ENCODE results near the gene CEP350. TPM values are rescaled to one million over a fixed set of nuclear protein-coding genes. Genes with fewer than 3 reads are reported as not detected.

Gene CEP350
- polyA plus RNA-seq, 3 donors: 6.7 to 19.8 (median 9.0) TPM

- Histone ChIP-seq H3K4me1 (ENCODE audit: control insufficient read depth in 1 of 2, insufficient read depth in 2 of 2, low read length in 2 of 2) (no peaks in the 10 kb centered on the region), H3K4me3 (replicated peaks in 1 of 3; ENCODE audit: low read depth in 2 of 3, low read length in 3 of 3) (no peak overlapping the region), H3K9ac (ENCODE audit: insufficient read depth, low read length, poor library complexity, severe bottlenecking) (no peak overlapping the region), H3K9me3 (replicated peaks in 1 of 2; ENCODE audit: control insufficient read depth in 1 of 2, insufficient read depth in 1 of 2, low read length in 2 of 2) (no peaks in the 10 kb centered on the region), H2AFZ (ENCODE audit: insufficient read depth, low read depth, low read length, poor library complexity, severe bottlenecking) (no peak overlapping the region), H4K20me1 (ENCODE audit: insufficient read depth, low read length) (no peaks in the 10 kb centered on the region), H3K27me3 (ENCODE audit: control insufficient read depth in 2 of 2, insufficient read depth in 2 of 2, low read length in 2 of 2) (no peaks in the 10 kb centered on the region), H3K4me2 (replicated peaks; ENCODE audit: extremely low read depth, low read length, poor library complexity, severe bottlenecking) (no peak overlapping the region), H3K27ac (ENCODE audit: low read depth in 1 of 2, low read length in 2 of 2) (peak overlapping the region in 1 of 2 donors; percentile 22), H3K79me2 (ENCODE audit: insufficient read depth, low read length) (no peaks in the 10 kb centered on the region), H3K36me3 (replicated peaks in 1 of 2; ENCODE audit: control insufficient read depth in 1 of 2, insufficient read depth in 2 of 2, low read length in 2 of 2) (peaks cover 74 to 93% of the 10 kb centered on the region in 2 donors)
- DNase-seq: no peak
- no peak for TF ChIP-seq CTCF (IDR thresholded peaks at IDR 0.05)
- Mint-ChIP-seq H3K9me3 (peaks cover 0 to 3% (median 0%) of the 10 kb centered on the region in 7 donors), H3K27me3 (ENCODE audit: low read depth in 3 of 3) (no peaks in the 10 kb centered on the region), H3K4me1 (no peaks in the 10 kb centered on the region), H3K4me3 (no peak overlapping the region), H3K36me3 (peaks cover 74 to 84% of the 10 kb centered on the region in 2 donors), H3K27ac (no peak overlapping the region)
- whole genome bisulfite sequencing (ENCODE audit: insufficient coverage): 22% methylated on average over 2 of the region's 5 CpGs
- intact Hi-C loops (cut with micrococcal nuclease): no loop called here
Observed at GRCh38 chr1:180041582-180041981, 87.0 kb downstream of the CEP350 start.

- Histone ChIP-seq H3K9me3 (replicated peaks in 1 of 2; ENCODE audit: control insufficient read depth in 1 of 2, insufficient read depth in 1 of 2, low read length in 2 of 2) (no peaks in the 10 kb centered on the region), H3K4me2 (replicated peaks; ENCODE audit: extremely low read depth, low read length, poor library complexity, severe bottlenecking) (no peak overlapping the region), H3K79me2 (ENCODE audit: insufficient read depth, low read length) (no peaks in the 10 kb centered on the region), H3K4me3 (replicated peaks in 1 of 3; ENCODE audit: low read depth in 2 of 3, low read length in 3 of 3) (no peak overlapping the region), H3K9ac (ENCODE audit: insufficient read depth, low read length, poor library complexity, severe bottlenecking) (no peak overlapping the region), H4K20me1 (ENCODE audit: insufficient read depth, low read length) (no peaks in the 10 kb centered on the region), H3K27ac (ENCODE audit: low read depth in 1 of 2, low read length in 2 of 2) (no peak overlapping the region), H3K4me1 (ENCODE audit: control insufficient read depth in 1 of 2, insufficient read depth in 2 of 2, low read length in 2 of 2) (no peaks in the 10 kb centered on the region), H3K36me3 (replicated peaks in 1 of 2; ENCODE audit: control insufficient read depth in 1 of 2, insufficient read depth in 2 of 2, low read length in 2 of 2) (peaks cover 73 to 93% of the 10 kb centered on the region in 2 donors), H3K27me3 (ENCODE audit: control insufficient read depth in 2 of 2, insufficient read depth in 2 of 2, low read length in 2 of 2) (no peaks in the 10 kb centered on the region), H2AFZ (ENCODE audit: insufficient read depth, low read depth, low read length, poor library complexity, severe bottlenecking) (no peak overlapping the region)
- H3K4me3 Mint-ChIP-seq: no peak overlapping the region
- TF ChIP-seq CTCF (IDR thresholded peaks at IDR 0.05): no peak
- no peak for DNase-seq
- no peak overlapping the region for H3K27ac Mint-ChIP-seq
- H3K27me3 Mint-ChIP-seq (ENCODE audit: low read depth in 3 of 3): no peaks in the 10 kb centered on the region
- no peaks in the 10 kb centered on the region for H3K9me3 Mint-ChIP-seq
- H3K4me1 Mint-ChIP-seq: no peaks in the 10 kb centered on the region
- no CpG with 5 or more reads among the region's 3 CpGs for WGBS (ENCODE audit: insufficient coverage)
- intact Hi-C loops (cut with micrococcal nuclease): no loop called here
- H3K36me3 Mint-ChIP-seq: peaks cover 70 to 84% of the 10 kb centered on the region in 2 donors
Observed at GRCh38 chr1:180042988-180043622, 88.5 kb downstream of the CEP350 start.

Data from CD14-positive monocyte (primary cell).